GM23338 (cell line): ENCODE data around the gene LRP11. TPM values are rescaled to one million over a fixed set of nuclear protein-coding genes. Genes with fewer than 3 reads are reported as not detected.

ENCODE experiments used
- ATAC-seq: fragments of 200-7000 bp; cut with Tn5 transposase; 3 replicates; pipeline ENCODE4 v1.9.1; 2020
- DNase-seq: peaks from one replicate; pipeline ENCODE4 v3.0.0-alpha.2; 2015; ENCODE audit warnings: low spot score
- H2AFZ ChIP-seq: fragments of 200-600 bp; sonication (generic); 2 replicates; pipeline ENCODE4 v1.8.0; 2016; ENCODE audit warnings: antibody characterized with exemption, mild to moderate bottlenecking, moderate library complexity
- H3F3A ChIP-seq: fragments of 200-600 bp; sonication (generic); replicated peaks from 2 replicates; pipeline ENCODE4 v1.8.0; 2017; ENCODE audit warnings: antibody characterized with exemption, mixed run types, low read depth
- H3K27ac ChIP-seq: fragments of 200-600 bp; sonication (generic); 2 replicates; pipeline ENCODE4 v1.6.1; 2016; ENCODE audit warnings: low read depth
- H3K27me3 ChIP-seq: fragments of 200-600 bp; sonication (generic); 2 replicates; pipeline ENCODE4 v1.8.0; 2016; ENCODE audit warnings: mild to moderate bottlenecking, mixed run types, moderate library complexity; ENCODE audit not compliant: insufficient read depth
- H3K36me3 ChIP-seq: fragments of 200-600 bp; sonication (generic); 2 replicates; pipeline ENCODE4 v1.8.0; 2016; ENCODE audit warnings: mild to moderate bottlenecking; ENCODE audit not compliant: insufficient read depth
- H3K4me1 ChIP-seq: fragments of 200-600 bp; sonication (generic); 2 replicates; pipeline ENCODE4 v1.8.0; 2016; ENCODE audit warnings: mild to moderate bottlenecking, moderate library complexity; ENCODE audit not compliant: insufficient read depth
- H3K4me2 ChIP-seq: fragments of 200-600 bp; sonication (generic); 2 replicates; pipeline ENCODE4 v1.7.1; 2017; ENCODE audit warnings: mixed run types
- H3K4me3 ChIP-seq: fragments of 200-600 bp; sonication (generic); 2 replicates; pipeline ENCODE4 v1.6.1; 2016; ENCODE audit warnings: mixed run types
- H3K79me2 ChIP-seq: fragments of 200-600 bp; sonication (generic); replicated peaks from 2 replicates; pipeline ENCODE4 v1.8.0; 2017; ENCODE audit warnings: mild to moderate bottlenecking; ENCODE audit not compliant: insufficient read depth
- H3K9me2 ChIP-seq: fragments of 200-600 bp; sonication (generic); 2 replicates; pipeline ENCODE4 v1.8.0; 2017; ENCODE audit not compliant: insufficient read depth
- H4K20me1 ChIP-seq: fragments of 200-600 bp; sonication (generic); replicated peaks from 2 replicates; pipeline ENCODE4 v1.8.0; 2017; ENCODE audit warnings: mild to moderate bottlenecking; ENCODE audit not compliant: insufficient read depth
- H3K27ac Mint-ChIP-seq: 2 replicates; pipeline ENCODE4 v1.8.0; 2020; ENCODE audit warnings: inconsistent platforms, mild to moderate bottlenecking, moderate library complexity, mixed read lengths
- H3K27me3 Mint-ChIP-seq: 3 replicates; pipeline ENCODE4 v1.8.0; 2022; ENCODE audit warnings: low read depth, mild to moderate bottlenecking, moderate library complexity, mixed read lengths, inconsistent platforms; ENCODE audit not compliant: insufficient read depth, poor library complexity
- H3K36me3 Mint-ChIP-seq: 3 replicates; pipeline ENCODE4 v1.8.0; 2021; ENCODE audit warnings: low read depth, mild to moderate bottlenecking, inconsistent platforms, moderate library complexity, mixed read lengths
- H3K4me1 Mint-ChIP-seq: 3 replicates; pipeline ENCODE4 v1.8.0; 2020; ENCODE audit warnings: mild to moderate bottlenecking, inconsistent platforms, mixed read lengths
- H3K4me3 Mint-ChIP-seq: 3 replicates; pipeline ENCODE4 v1.8.0; 2021; ENCODE audit warnings: moderate library complexity, mild to moderate bottlenecking, inconsistent platforms, mixed read lengths
- H3K9me3 Mint-ChIP-seq: 3 replicates; pipeline ENCODE4 v1.8.0; 2020; ENCODE audit warnings: moderate library complexity, mild to moderate bottlenecking, inconsistent platforms, mixed read lengths
- CREB1 ChIP-seq: fragments of 250-450 bp; sonication (Bioruptor Pico); IDR thresholded peaks from 2 replicates; pipeline ENCODE4 v1.5.0; 2020; ENCODE audit warnings: low read depth, mild to moderate bottlenecking, moderate library complexity
- EZH2 ChIP-seq: fragments of 200-600 bp; sonication (generic); IDR thresholded peaks from one replicate; pipeline ENCODE4 v1.8.0; 2017; ENCODE audit warnings: antibody characterized with exemption, mild to moderate bottlenecking, low read depth; ENCODE audit not compliant: unreplicated experiment
- EZH2phosphoT487 ChIP-seq: fragments of 200-600 bp; sonication (generic); IDR thresholded peaks from one replicate; pipeline ENCODE4 v1.8.1; 2018; ENCODE audit warnings: antibody characterized with exemption; ENCODE audit not compliant: unreplicated experiment
- NANOG ChIP-seq: IDR thresholded peaks from 2 replicates; pipeline ENCODE4 v1.6.1; 2016; ENCODE audit warnings: antibody characterized with exemption, borderline replicate concordance
- POLR2AphosphoS5 ChIP-seq: IDR thresholded peaks from 2 replicates; pipeline ENCODE4 v1.6.1; 2016; ENCODE audit warnings: antibody characterized with exemption, low read depth
- STAT1 ChIP-seq: IDR thresholded peaks from one replicate; pipeline ENCODE4 v1.6.1; 2016; ENCODE audit warnings: antibody characterized with exemption; ENCODE audit not compliant: unreplicated experiment
- ZNF331 ChIP-seq: fragments of 250-450 bp; sonication (Bioruptor Pico); IDR thresholded peaks from 2 replicates; pipeline ENCODE4 v1.5.0; 2020; ENCODE audit warnings: low read depth, mild to moderate bottlenecking, moderate library complexity
- polyA plus RNA-seq: library from polyadenylated mRNA; unstranded; fragments of >200 nt; fragmentation: Nextera tagmentation; extraction: Ambion mirVana; gene quantifications from 2 replicates; pipeline ENCODE4 v1.2.1, GENCODE V29; 2016
- total RNA-seq: library from RNA; depleted of rRNA; stranded (reverse); fragments of >200 nt; shearing (Covaris generic); gene quantifications from 2 replicates; pipeline ENCODE4 v1.2.3, GENCODE V29; 2014
- TF ChIP-seq, protein P1 (sequence below), 2 experiments: fragments of 200-600 bp in 1 of 2; sonication (generic) in 1 of 2; conservative IDR thresholded peaks; 2 replicates each; pipeline versions ENCODE4 v1.5.1 to v1.6.1; 2016 to 2017; ENCODE audit warnings: antibody characterized with exemption in 2 of 2, low read depth in 2 of 2, mild to moderate bottlenecking in 2 of 2, moderate library complexity in 1 of 2
- TF ChIP-seq, protein P2 (sequence below): IDR thresholded peaks from one replicate; pipeline ENCODE4 v1.6.1; 2018; ENCODE audit warnings: antibody characterized with exemption; ENCODE audit not compliant: unreplicated experiment
- TF ChIP-seq, protein P3 (sequence below): IDR thresholded peaks from 2 replicates; pipeline ENCODE4 v1.6.1; 2016; ENCODE audit warnings: antibody characterized with exemption
- TF ChIP-seq, protein P4 (sequence below): fragments of 250-450 bp; sonication (Bioruptor Pico); IDR thresholded peaks from 2 replicates; pipeline ENCODE4 v1.5.0; 2020; ENCODE audit warnings: mild to moderate bottlenecking, moderate library complexity

Gene LRP11
- total and polyA plus RNA-seq, 2 experiments from 2014 or later: 10.8 to 37.1 TPM

DNA sequence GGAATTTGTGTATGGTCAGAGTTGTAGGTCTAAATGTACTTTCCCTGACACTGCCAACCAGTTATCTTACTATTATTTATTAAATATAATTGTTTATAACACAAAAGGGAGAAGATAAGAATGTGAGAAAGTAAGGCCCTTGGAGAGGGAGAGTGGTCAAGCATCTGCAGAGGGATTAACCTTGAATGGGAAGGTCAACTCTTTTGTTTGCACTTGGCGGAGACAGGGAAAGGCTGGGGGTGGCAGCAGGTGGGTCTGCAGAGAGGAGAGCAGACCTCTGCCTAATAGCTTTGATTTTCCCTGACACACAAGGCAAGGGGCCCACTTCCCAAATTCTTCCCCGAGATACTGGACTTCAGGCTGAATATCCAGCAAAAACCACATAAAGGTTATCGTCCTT is 4.2 kb downstream of the LRP11 start (continued):
- TF ChIP-seq, protein P1, sequence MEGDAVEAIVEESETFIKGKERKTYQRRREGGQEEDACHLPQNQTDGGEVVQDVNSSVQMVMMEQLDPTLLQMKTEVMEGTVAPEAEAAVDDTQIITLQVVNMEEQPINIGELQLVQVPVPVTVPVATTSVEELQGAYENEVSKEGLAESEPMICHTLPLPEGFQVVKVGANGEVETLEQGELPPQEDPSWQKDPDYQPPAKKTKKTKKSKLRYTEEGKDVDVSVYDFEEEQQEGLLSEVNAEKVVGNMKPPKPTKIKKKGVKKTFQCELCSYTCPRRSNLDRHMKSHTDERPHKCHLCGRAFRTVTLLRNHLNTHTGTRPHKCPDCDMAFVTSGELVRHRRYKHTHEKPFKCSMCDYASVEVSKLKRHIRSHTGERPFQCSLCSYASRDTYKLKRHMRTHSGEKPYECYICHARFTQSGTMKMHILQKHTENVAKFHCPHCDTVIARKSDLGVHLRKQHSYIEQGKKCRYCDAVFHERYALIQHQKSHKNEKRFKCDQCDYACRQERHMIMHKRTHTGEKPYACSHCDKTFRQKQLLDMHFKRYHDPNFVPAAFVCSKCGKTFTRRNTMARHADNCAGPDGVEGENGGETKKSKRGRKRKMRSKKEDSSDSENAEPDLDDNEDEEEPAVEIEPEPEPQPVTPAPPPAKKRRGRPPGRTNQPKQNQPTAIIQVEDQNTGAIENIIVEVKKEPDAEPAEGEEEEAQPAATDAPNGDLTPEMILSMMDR (conservative IDR thresholded peaks at IDR 0.05; ENCODE audit: low read depth in 2 of 2): no peak
- TF ChIP-seq NANOG (no peak), POLR2AphosphoS5 (no peak), ZNF331 (no peak), EZH2 (no peak)
- TF ChIP-seq, protein P2, sequence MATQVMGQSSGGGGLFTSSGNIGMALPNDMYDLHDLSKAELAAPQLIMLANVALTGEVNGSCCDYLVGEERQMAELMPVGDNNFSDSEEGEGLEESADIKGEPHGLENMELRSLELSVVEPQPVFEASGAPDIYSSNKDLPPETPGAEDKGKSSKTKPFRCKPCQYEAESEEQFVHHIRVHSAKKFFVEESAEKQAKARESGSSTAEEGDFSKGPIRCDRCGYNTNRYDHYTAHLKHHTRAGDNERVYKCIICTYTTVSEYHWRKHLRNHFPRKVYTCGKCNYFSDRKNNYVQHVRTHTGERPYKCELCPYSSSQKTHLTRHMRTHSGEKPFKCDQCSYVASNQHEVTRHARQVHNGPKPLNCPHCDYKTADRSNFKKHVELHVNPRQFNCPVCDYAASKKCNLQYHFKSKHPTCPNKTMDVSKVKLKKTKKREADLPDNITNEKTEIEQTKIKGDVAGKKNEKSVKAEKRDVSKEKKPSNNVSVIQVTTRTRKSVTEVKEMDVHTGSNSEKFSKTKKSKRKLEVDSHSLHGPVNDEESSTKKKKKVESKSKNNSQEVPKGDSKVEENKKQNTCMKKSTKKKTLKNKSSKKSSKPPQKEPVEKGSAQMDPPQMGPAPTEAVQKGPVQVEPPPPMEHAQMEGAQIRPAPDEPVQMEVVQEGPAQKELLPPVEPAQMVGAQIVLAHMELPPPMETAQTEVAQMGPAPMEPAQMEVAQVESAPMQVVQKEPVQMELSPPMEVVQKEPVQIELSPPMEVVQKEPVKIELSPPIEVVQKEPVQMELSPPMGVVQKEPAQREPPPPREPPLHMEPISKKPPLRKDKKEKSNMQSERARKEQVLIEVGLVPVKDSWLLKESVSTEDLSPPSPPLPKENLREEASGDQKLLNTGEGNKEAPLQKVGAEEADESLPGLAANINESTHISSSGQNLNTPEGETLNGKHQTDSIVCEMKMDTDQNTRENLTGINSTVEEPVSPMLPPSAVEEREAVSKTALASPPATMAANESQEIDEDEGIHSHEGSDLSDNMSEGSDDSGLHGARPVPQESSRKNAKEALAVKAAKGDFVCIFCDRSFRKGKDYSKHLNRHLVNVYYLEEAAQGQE: no peak
- TF ChIP-seq, protein P3, sequence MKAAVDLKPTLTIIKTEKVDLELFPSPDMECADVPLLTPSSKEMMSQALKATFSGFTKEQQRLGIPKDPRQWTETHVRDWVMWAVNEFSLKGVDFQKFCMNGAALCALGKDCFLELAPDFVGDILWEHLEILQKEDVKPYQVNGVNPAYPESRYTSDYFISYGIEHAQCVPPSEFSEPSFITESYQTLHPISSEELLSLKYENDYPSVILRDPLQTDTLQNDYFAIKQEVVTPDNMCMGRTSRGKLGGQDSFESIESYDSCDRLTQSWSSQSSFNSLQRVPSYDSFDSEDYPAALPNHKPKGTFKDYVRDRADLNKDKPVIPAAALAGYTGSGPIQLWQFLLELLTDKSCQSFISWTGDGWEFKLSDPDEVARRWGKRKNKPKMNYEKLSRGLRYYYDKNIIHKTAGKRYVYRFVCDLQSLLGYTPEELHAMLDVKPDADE: no peak

DNA sequence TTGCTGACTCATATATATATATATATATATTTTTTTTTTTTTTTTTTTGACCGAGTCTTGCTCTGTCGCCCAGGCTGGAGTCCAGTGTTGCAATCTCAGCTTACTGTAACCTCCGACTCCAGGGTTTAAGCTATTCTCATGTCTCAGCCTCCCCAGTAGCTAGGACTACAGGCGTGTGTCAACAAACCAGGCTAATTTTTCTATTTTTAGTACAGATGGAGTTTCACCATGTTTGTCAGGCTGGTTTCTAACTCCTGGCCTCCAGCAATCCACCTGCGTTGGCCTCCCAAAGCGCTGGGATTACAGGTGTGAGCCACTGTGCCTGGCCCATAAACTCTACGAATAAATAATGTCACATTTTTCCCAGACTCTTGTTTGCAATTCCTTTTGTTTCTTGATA is 4.8 kb downstream of the LRP11 start:
- peaks cover 61% of the 10 kb centered on the region for H3K4me1 Mint-ChIP-seq
- peaks cover 34% of the 10 kb centered on the region for H3K4me1 ChIP-seq
- H3K27me3 Mint-ChIP-seq: peaks cover 18% of the 10 kb centered on the region
- H3K4me3 Mint-ChIP-seq: no peak overlapping the region
- H3K9me2 ChIP-seq: no peaks in the 10 kb centered on the region
- ATAC-seq (no peak), DNase-seq (no peak)
- H3K36me3 ChIP-seq: no peaks in the 10 kb centered on the region
- no peak overlapping the region for H3K27ac Mint-ChIP-seq
- 0 out of 2 replicates have a peak, but pooled peaks cover 19% of the 10 kb centered on the region for H4K20me1 ChIP-seq
- no peak overlapping the region for H2AFZ ChIP-seq
- H3K79me2 ChIP-seq: peaks cover 19% of the 10 kb centered on the region
- H3K27ac ChIP-seq: no peak overlapping the region
- H3K9me3 Mint-ChIP-seq: no peaks in the 10 kb centered on the region
- no peak overlapping the region for H3K4me2 ChIP-seq
- no peaks in the 10 kb centered on the region for H3K36me3 Mint-ChIP-seq
- 0 out of 2 replicates have a peak, but pooled peaks cover 6% of the 10 kb centered on the region for H3F3A ChIP-seq
- peaks cover 17% of the 10 kb centered on the region for H3K27me3 ChIP-seq
- H3K4me3 ChIP-seq: no peak overlapping the region
- TF ChIP-seq EZH2: no peak
- no peak for TF ChIP-seq CREB1 (CRISPR knock-in tag)
- TF ChIP-seq ZNF331: no peak
- no peak for TF ChIP-seq NANOG
- no peak for TF ChIP-seq STAT1
- TF ChIP-seq, protein P4, sequence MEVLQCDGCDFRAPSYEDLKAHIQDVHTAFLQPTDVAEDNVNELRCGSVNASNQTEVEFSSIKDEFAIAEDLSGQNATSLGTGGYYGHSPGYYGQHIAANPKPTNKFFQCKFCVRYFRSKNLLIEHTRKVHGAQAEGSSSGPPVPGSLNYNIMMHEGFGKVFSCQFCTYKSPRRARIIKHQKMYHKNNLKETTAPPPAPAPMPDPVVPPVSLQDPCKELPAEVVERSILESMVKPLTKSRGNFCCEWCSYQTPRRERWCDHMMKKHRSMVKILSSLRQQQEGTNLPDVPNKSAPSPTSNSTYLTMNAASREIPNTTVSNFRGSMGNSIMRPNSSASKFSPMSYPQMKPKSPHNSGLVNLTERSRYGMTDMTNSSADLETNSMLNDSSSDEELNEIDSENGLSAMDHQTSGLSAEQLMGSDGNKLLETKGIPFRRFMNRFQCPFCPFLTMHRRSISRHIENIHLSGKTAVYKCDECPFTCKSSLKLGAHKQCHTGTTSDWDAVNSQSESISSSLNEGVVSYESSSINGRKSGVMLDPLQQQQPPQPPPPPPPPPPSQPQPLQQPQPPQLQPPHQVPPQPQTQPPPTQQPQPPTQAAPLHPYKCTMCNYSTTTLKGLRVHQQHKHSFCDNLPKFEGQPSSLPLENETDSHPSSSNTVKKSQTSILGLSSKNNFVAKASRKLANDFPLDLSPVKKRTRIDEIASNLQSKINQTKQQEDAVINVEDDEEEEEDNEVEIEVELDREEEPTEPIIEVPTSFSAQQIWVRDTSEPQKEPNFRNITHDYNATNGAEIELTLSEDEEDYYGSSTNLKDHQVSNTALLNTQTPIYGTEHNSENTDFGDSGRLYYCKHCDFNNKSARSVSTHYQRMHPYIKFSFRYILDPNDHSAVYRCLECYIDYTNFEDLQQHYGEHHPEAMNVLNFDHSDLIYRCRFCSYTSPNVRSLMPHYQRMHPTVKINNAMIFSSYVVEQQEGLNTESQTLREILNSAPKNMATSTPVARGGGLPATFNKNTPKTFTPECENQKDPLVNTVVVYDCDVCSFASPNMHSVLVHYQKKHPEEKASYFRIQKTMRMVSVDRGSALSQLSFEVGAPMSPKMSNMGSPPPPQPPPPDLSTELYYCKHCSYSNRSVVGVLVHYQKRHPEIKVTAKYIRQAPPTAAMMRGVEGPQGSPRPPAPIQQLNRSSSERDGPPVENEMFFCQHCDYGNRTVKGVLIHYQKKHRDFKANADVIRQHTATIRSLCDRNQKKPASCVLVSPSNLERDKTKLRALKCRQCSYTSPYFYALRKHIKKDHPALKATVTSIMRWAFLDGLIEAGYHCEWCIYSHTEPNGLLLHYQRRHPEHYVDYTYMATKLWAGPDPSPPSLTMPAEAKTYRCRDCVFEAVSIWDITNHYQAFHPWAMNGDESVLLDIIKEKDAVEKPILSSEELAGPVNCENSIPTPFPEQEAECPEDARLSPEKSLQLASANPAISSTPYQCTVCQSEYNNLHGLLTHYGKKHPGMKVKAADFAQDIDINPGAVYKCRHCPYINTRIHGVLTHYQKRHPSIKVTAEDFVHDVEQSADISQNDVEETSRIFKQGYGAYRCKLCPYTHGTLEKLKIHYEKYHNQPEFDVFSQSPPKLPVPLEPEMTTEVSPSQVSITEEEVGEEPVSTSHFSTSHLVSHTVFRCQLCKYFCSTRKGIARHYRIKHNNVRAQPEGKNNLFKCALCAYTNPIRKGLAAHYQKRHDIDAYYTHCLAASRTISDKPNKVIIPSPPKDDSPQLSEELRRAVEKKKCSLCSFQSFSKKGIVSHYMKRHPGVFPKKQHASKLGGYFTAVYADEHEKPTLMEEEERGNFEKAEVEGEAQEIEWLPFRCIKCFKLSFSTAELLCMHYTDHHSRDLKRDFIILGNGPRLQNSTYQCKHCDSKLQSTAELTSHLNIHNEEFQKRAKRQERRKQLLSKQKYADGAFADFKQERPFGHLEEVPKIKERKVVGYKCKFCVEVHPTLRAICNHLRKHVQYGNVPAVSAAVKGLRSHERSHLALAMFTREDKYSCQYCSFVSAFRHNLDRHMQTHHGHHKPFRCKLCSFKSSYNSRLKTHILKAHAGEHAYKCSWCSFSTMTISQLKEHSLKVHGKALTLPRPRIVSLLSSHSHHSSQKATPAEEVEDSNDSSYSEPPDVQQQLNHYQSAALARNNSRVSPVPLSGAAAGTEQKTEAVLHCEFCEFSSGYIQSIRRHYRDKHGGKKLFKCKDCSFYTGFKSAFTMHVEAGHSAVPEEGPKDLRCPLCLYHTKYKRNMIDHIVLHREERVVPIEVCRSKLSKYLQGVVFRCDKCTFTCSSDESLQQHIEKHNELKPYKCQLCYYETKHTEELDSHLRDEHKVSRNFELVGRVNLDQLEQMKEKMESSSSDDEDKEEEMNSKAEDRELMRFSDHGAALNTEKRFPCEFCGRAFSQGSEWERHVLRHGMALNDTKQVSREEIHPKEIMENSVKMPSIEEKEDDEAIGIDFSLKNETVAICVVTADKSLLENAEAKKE (CRISPR knock-in tag): no peak
- no peak for TF ChIP-seq EZH2phosphoT487
